H9 (cell line): ENCODE measurements around the gene RPL28. TPM values are rescaled to one million over a fixed set of nuclear protein-coding genes. Genes with fewer than 3 reads are reported as not detected.

Experiments
- DNase-seq: peaks from one replicate; pipeline ENCODE4 v3.0.0-alpha.2; 2017
- H2AFZ ChIP-seq: one replicate; pipeline ENCODE4 v1.6.1; 2013; ENCODE audit warnings: mild to moderate bottlenecking, low read length, control low read depth, moderate library complexity
- H2AK5ac ChIP-seq: 2 replicates; pipeline ENCODE4 v1.6.1; 2013; ENCODE audit warnings: low read length, control low read depth, mixed read lengths; ENCODE audit not compliant: insufficient read length
- H2BK120ac ChIP-seq: one replicate; pipeline ENCODE4 v1.6.1; 2013; ENCODE audit warnings: low read depth, mild to moderate bottlenecking, low read length, control low read depth, inconsistent platforms; ENCODE audit not compliant: poor library complexity, severe bottlenecking
- H2BK12ac ChIP-seq: 2 replicates; pipeline ENCODE4 v1.6.1; 2013; ENCODE audit warnings: low read length, control low read depth, mixed read lengths, low read depth; ENCODE audit not compliant: insufficient read length
- H2BK15ac ChIP-seq: 2 replicates; pipeline ENCODE4 v1.6.1; 2013; ENCODE audit warnings: low read depth, low read length, control low read depth
- H2BK20ac ChIP-seq: one replicate; pipeline ENCODE4 v1.6.1; 2013; ENCODE audit warnings: low read depth, mild to moderate bottlenecking, low read length, control low read depth, inconsistent platforms; ENCODE audit not compliant: poor library complexity, severe bottlenecking
- H2BK5ac ChIP-seq: 2 replicates; pipeline ENCODE4 v1.6.1; 2013; ENCODE audit warnings: low read length, control low read depth, mixed read lengths; ENCODE audit not compliant: insufficient read length
- H3K14ac ChIP-seq: 2 replicates; pipeline ENCODE4 v1.6.1; 2013; ENCODE audit warnings: low read length, control low read depth; ENCODE audit not compliant: insufficient read depth
- H3K18ac ChIP-seq: 2 replicates; pipeline ENCODE4 v1.6.1; 2013; ENCODE audit warnings: low read depth, mild to moderate bottlenecking, mixed read lengths, low read length, control low read depth; ENCODE audit not compliant: insufficient read length
- H3K23ac ChIP-seq: 2 replicates; pipeline ENCODE4 v1.6.1; 2013; ENCODE audit warnings: low read length, control low read depth, mixed read lengths, low read depth; ENCODE audit not compliant: insufficient read length
- H3K23me2 ChIP-seq: 2 replicates; pipeline ENCODE4 v1.6.1; 2013; ENCODE audit warnings: low read depth, mild to moderate bottlenecking, mixed read lengths, low read length, control low read depth; ENCODE audit not compliant: insufficient read length, poor library complexity, severe bottlenecking
- H3K27ac ChIP-seq: 2 replicates; pipeline ENCODE4 v1.5.1; 2013; ENCODE audit warnings: low read length, control low read depth, mixed read lengths, low read depth; ENCODE audit not compliant: insufficient read length
- H3K27me3 ChIP-seq: 2 replicates; pipeline ENCODE4 v1.6.1; 2013; ENCODE audit warnings: low read length, control low read depth, inconsistent platforms; ENCODE audit not compliant: insufficient read depth
- H3K4ac ChIP-seq: 2 replicates; pipeline ENCODE4 v1.6.1; 2013; ENCODE audit warnings: low read depth, mild to moderate bottlenecking, control low read depth, inconsistent platforms, low read length, moderate library complexity
- H3K4me1 ChIP-seq: 2 replicates; pipeline ENCODE4 v1.6.1; 2013; ENCODE audit warnings: low read length, control low read depth, inconsistent platforms; ENCODE audit not compliant: insufficient read depth
- H3K4me2 ChIP-seq: 2 replicates; pipeline ENCODE4 v1.6.1; 2013; ENCODE audit warnings: low read length, control low read depth, mixed read lengths; ENCODE audit not compliant: insufficient read length, insufficient read depth
- H3K56ac ChIP-seq: 2 replicates; pipeline ENCODE4 v1.6.1; 2013; ENCODE audit warnings: low read depth, mild to moderate bottlenecking, mixed read lengths, low read length, control low read depth; ENCODE audit not compliant: insufficient read length
- H3K79me1 ChIP-seq: 2 replicates; pipeline ENCODE4 v1.6.1; 2013; ENCODE audit warnings: low read depth, mild to moderate bottlenecking, moderate library complexity, low read length, control low read depth, inconsistent platforms; ENCODE audit not compliant: insufficient read depth, poor library complexity, severe bottlenecking
- H3K79me2 ChIP-seq: 2 replicates; pipeline ENCODE4 v1.6.1; 2013; ENCODE audit warnings: low read length, control low read depth, inconsistent platforms; ENCODE audit not compliant: insufficient read depth
- H3K9ac ChIP-seq: 2 replicates; pipeline ENCODE4 v1.6.1; 2013; ENCODE audit warnings: low read length, control low read depth, mixed read lengths; ENCODE audit not compliant: insufficient read length; ENCODE audit errors: extremely low read depth
- H3K9me3 ChIP-seq: one replicate; pipeline ENCODE4 v1.6.1; 2013; ENCODE audit warnings: low read depth, low read length, inconsistent platforms; ENCODE audit not compliant: control insufficient read depth
- H3T11ph ChIP-seq: one replicate; pipeline ENCODE4 v1.6.1; 2013; ENCODE audit warnings: mild to moderate bottlenecking, low read length, control low read depth, inconsistent platforms
- H4K20me1 ChIP-seq: one replicate; pipeline ENCODE4 v1.6.1; 2013; ENCODE audit not compliant: control insufficient read depth, insufficient read length, insufficient read depth
- H4K5ac ChIP-seq: 2 replicates; pipeline ENCODE4 v1.6.1; 2013; ENCODE audit warnings: low read depth, mild to moderate bottlenecking, mixed read lengths, low read length, control low read depth; ENCODE audit not compliant: insufficient read length
- H4K8ac ChIP-seq: replicated peaks from 2 replicates; pipeline ENCODE4 v1.6.1; 2013; ENCODE audit warnings: low read length, control low read depth, mixed read lengths, low read depth; ENCODE audit not compliant: insufficient read length
- H4K91ac ChIP-seq: 2 replicates; pipeline ENCODE4 v1.6.1; 2013; ENCODE audit warnings: low read depth, mild to moderate bottlenecking, moderate library complexity, mixed read lengths, low read length, control low read depth; ENCODE audit not compliant: insufficient read length
- H3K27ac Mint-ChIP-seq, 3 experiments: 2 replicates in 2 of 3; 3 replicates in 1 of 3; pipeline ENCODE4 v1.8.0; 2020 to 2021; ENCODE audit warnings: mixed read lengths in 3 of 3, mild to moderate bottlenecking in 1 of 3, moderate library complexity in 1 of 3
- H3K27me3 Mint-ChIP-seq: 2 replicates; pipeline ENCODE4 v1.8.0; 2021; ENCODE audit warnings: low read depth, mild to moderate bottlenecking, moderate library complexity, mixed read lengths
- H3K36me3 Mint-ChIP-seq, 3 experiments: 2 replicates in 2 of 3; 3 replicates in 1 of 3; pipeline ENCODE4 v1.8.0; 2020 to 2021; ENCODE audit warnings: low read depth in 3 of 3, mixed read lengths in 3 of 3; ENCODE audit not compliant: insufficient read depth in 1 of 3
- H3K4me1 Mint-ChIP-seq, 2 experiments: 2 replicates each; pipeline ENCODE4 v1.8.0; 2020; ENCODE audit warnings: mixed read lengths in 2 of 2
- H3K4me3 Mint-ChIP-seq, 2 experiments: 2 replicates in 1 of 2; 3 replicates in 1 of 2; pipeline ENCODE4 v1.8.0; 2020 to 2021; ENCODE audit warnings: mild to moderate bottlenecking in 2 of 2, mixed read lengths in 2 of 2, moderate library complexity in 1 of 2
- H3K9me3 Mint-ChIP-seq, 2 experiments: 2 replicates in 1 of 2; 3 replicates in 1 of 2; pipeline ENCODE4 v1.8.0; 2020; ENCODE audit warnings: mild to moderate bottlenecking in 2 of 2, mixed read lengths in 2 of 2, moderate library complexity in 1 of 2
- CTCF ChIP-seq: fragments of 200-600 bp; sonication (generic); conservative IDR thresholded peaks from 3 replicates; pipeline ENCODE4 v1.8.0; 2021; ENCODE audit warnings: antibody characterized with exemption, mild to moderate bottlenecking
- WGBS: extraction: QIAGEN DNeasy Blood & Tissue Kit; methylation state at CpG from one replicate; pipeline ENCODE4 v1.1.7; 2013; ENCODE audit warnings: missing lambda C conversion rate, low lambda C conversion rate, mixed read lengths; ENCODE audit not compliant: insufficient read length; ENCODE audit errors: extremely low coverage; 5-methylcytosine and 5-hydroxymethylcytosine counted together
- total RNA-seq: library from RNA; stranded (reverse); gene quantifications from 2 replicates; pipeline ENCODE4 v1.2.1, GENCODE V29; 2021

The RPL28 gene
- total RNA-seq, 1 experiment from 2014 or later = 2,076 TPM

GRCh38 chr19:55368106-55368505 is 17.6 kb upstream of the RPL28 start:
- H3K4me2 ChIP-seq = no peak overlapping the region
- no CpG with 5 or more reads among the region's 16 CpGs for WGBS
- H3K4ac ChIP-seq = no peak overlapping the region

More at GRCh38 chr19:55368106-55368505, 17.6 kb upstream of the RPL28 start:
- no peak overlapping the region for H3K9ac ChIP-seq
- no peak overlapping the region for H2BK120ac ChIP-seq
- H3K4me1 ChIP-seq = no peaks in the 10 kb centered on the region
- no peak for TF ChIP-seq CTCF
- H4K5ac ChIP-seq = no peak overlapping the region
- H3K18ac ChIP-seq = no peak overlapping the region
- peaks cover 0 to 5% of the 10 kb centered on the region in 2 experiments; a peak in 2 of 5 replicates for H3K9me3 Mint-ChIP-seq
- H3K79me1 ChIP-seq = no peaks in the 10 kb centered on the region
- H2AFZ ChIP-seq = no peak overlapping the region
- no peak overlapping the region for H2BK12ac ChIP-seq
- no peak overlapping the region for H3K14ac ChIP-seq
- H3K27me3 ChIP-seq = peaks cover 5% of the 10 kb centered on the region
- H3K56ac ChIP-seq = no peak overlapping the region
- peak overlapping the region in 1 of 2 experiments; percentile 70; a peak in 2 of 5 replicates for H3K4me3 Mint-ChIP-seq
- no peak overlapping the region for H4K91ac ChIP-seq
- no peak overlapping the region for H2BK5ac ChIP-seq
- H3K4me1 Mint-ChIP-seq = peaks cover 21 to 35% of the 10 kb centered on the region in 2 experiments
- no peak overlapping the region for H2BK20ac ChIP-seq
- peaks cover 76% of the 10 kb centered on the region for H3K27me3 Mint-ChIP-seq
- H3K27ac Mint-ChIP-seq = no peak overlapping the region
- no peak overlapping the region for H3T11ph ChIP-seq
- no peak for DNase-seq
- H3K27ac ChIP-seq = no peak overlapping the region
- peaks cover 0 to 6% (median 0%) of the 10 kb centered on the region in 3 experiments; a peak in 1 of 7 replicates for H3K36me3 Mint-ChIP-seq
- H2BK15ac ChIP-seq = no peak overlapping the region
- peaks cover 10% of the 10 kb centered on the region for H3K23me2 ChIP-seq
- no peak overlapping the region for H3K23ac ChIP-seq
- no peak overlapping the region for H4K8ac ChIP-seq
- no peak overlapping the region for H2AK5ac ChIP-seq
- H3K79me2 ChIP-seq = no peaks in the 10 kb centered on the region
- H4K20me1 ChIP-seq = no peaks in the 10 kb centered on the region
- H3K9me3 ChIP-seq = no peaks in the 10 kb centered on the region
